ENCODE measurements around the gene CHST10.

The CHST10 gene

GRCh38 chr2:100403722-100404121 lies 13.7 kb downstream of the CHST10 start:
- CTCF ChIA-PET: interaction anchor here (1.7 kb wide), 1 partner anchor 141 kb away, joined by 4 read pairs; no protein-coding TSS in a partner anchor
- POLR2A ChIA-PET: no interaction called here

GRCh38 chr2:100401268-100401667 lies 16.2 kb downstream of the CHST10 start:
- POLR2A ChIA-PET: no interaction called here
- no peak for DNase-seq (ENCODE audit: extremely low spot score)
- CTCF ChIA-PET: no interaction called here
- TF ChIP-seq BHLHE40 (IDR thresholded peaks at IDR 0.05; ENCODE audit: borderline replicate concordance): no peak
- no peak for TF ChIP-seq HDGF (IDR thresholded peaks at IDR 0.05; ENCODE audit: borderline replicate concordance)
- no peak for TF ChIP-seq FOXM1 (IDR thresholded peaks at IDR 0.05; ENCODE audit: borderline replicate concordance)
- TF ChIP-seq TARDBP (IDR thresholded peaks at IDR 0.05): no peak
- no peak for TF ChIP-seq CTBP1 (IDR thresholded peaks at IDR 0.05; ENCODE audit: borderline replicate concordance)
- no peak for TF ChIP-seq NFRKB (IDR thresholded peaks at IDR 0.05)

More at GRCh38 chr2:100403722-100404121, 13.7 kb downstream of the CHST10 start:
- no peak for DNase-seq (ENCODE audit: extremely low spot score)
- TF ChIP-seq L3MBTL2 (conservative IDR thresholded peaks at IDR 0.05): no peak
- TF ChIP-seq FOXK2 (IDR thresholded peaks at IDR 0.05): no peak
- no peak for TF ChIP-seq TARDBP (IDR thresholded peaks at IDR 0.05)
- TF ChIP-seq HDGF (IDR thresholded peaks at IDR 0.05; ENCODE audit: borderline replicate concordance): no peak
- TF ChIP-seq ELF4 (IDR thresholded peaks at IDR 0.05): no peak
- TF ChIP-seq FOXA1 (IDR thresholded peaks at IDR 0.05): no peak
- TF ChIP-seq LEF1 (IDR thresholded peaks at IDR 0.05; ENCODE audit: borderline replicate concordance): no peak
- no peak for TF ChIP-seq CTBP1 (IDR thresholded peaks at IDR 0.05; ENCODE audit: borderline replicate concordance)
- TF ChIP-seq FOXM1 (IDR thresholded peaks at IDR 0.05; ENCODE audit: borderline replicate concordance): no peak
- no peak for TF ChIP-seq SUZ12 (IDR thresholded peaks at IDR 0.05)
- TF ChIP-seq PKNOX1 (IDR thresholded peaks at IDR 0.05): no peak
- no peak for TF ChIP-seq SP1 (IDR thresholded peaks at IDR 0.05)
- TF ChIP-seq NFRKB (IDR thresholded peaks at IDR 0.05): no peak
- TF ChIP-seq BHLHE40 (IDR thresholded peaks at IDR 0.05; ENCODE audit: borderline replicate concordance): no peak
- TF ChIP-seq ZNF384 (IDR thresholded peaks at IDR 0.05): no peak
- TF ChIP-seq ARNT (IDR thresholded peaks at IDR 0.05): no peak

GRCh38 chr2:100399714-100400113 lies 17.8 kb downstream of the CHST10 start:
- CTCF ChIA-PET: no interaction called here
- POLR2A ChIA-PET: no interaction called here
- DNase-seq (ENCODE audit: extremely low spot score): no peak
- TF ChIP-seq CTBP1 (IDR thresholded peaks at IDR 0.05; ENCODE audit: borderline replicate concordance): no peak
- TF ChIP-seq ZNF384 (IDR thresholded peaks at IDR 0.05): no peak
- no peak for TF ChIP-seq LEF1 (IDR thresholded peaks at IDR 0.05; ENCODE audit: borderline replicate concordance)
- no peak for TF ChIP-seq SP1 (IDR thresholded peaks at IDR 0.05)
- no peak for TF ChIP-seq SUZ12 (IDR thresholded peaks at IDR 0.05)
- TF ChIP-seq PKNOX1 (IDR thresholded peaks at IDR 0.05): no peak
- no peak for TF ChIP-seq FOXM1 (IDR thresholded peaks at IDR 0.05; ENCODE audit: borderline replicate concordance)
- TF ChIP-seq HDGF (IDR thresholded peaks at IDR 0.05; ENCODE audit: borderline replicate concordance): no peak
- TF ChIP-seq NFRKB (IDR thresholded peaks at IDR 0.05): no peak
- no peak for TF ChIP-seq L3MBTL2 (conservative IDR thresholded peaks at IDR 0.05)
- TF ChIP-seq ARNT (IDR thresholded peaks at IDR 0.05): no peak

GRCh38 chr2:100397976-100398375 lies 19.5 kb downstream of the CHST10 start:
- TF ChIP-seq BHLHE40 (IDR thresholded peaks at IDR 0.05; ENCODE audit: borderline replicate concordance) (no peak), CTBP1 (IDR thresholded peaks at IDR 0.05; ENCODE audit: borderline replicate concordance) (no peak), FOXA1 (IDR thresholded peaks at IDR 0.05) (no peak), NFRKB (IDR thresholded peaks at IDR 0.05) (no peak), TARDBP (IDR thresholded peaks at IDR 0.05) (no peak), L3MBTL2 (conservative IDR thresholded peaks at IDR 0.05) (no peak), ARNT (IDR thresholded peaks at IDR 0.05) (no peak)
- POLR2A ChIA-PET: no interaction called here
- DNase-seq (ENCODE audit: extremely low spot score): no peak
- CTCF ChIA-PET: no interaction called here

- ChIA-PET CTCF (no interaction called here), POLR2A (no interaction called here)
- no peak for DNase-seq (ENCODE audit: extremely low spot score)
- TF ChIP-seq SUZ12 (IDR thresholded peaks at IDR 0.05) (no peak), BHLHE40 (IDR thresholded peaks at IDR 0.05; ENCODE audit: borderline replicate concordance) (no peak)
Measured at GRCh38 chr2:100397118-100397860, 20.2 kb downstream of the CHST10 start.

GRCh38 chr2:100396483-100396882 lies 21.0 kb downstream of the CHST10 start:
- ChIA-PET POLR2A (no interaction called here), CTCF (no interaction called here)
- TF ChIP-seq HDGF (IDR thresholded peaks at IDR 0.05; ENCODE audit: borderline replicate concordance): no peak
- DNase-seq (ENCODE audit: extremely low spot score): no peak

GRCh38 chr2:100395532-100396350 lies 21.7 kb downstream of the CHST10 start:
- POLR2A ChIA-PET: no interaction called here
- CTCF ChIA-PET: no interaction called here
- TF ChIP-seq NFRKB (IDR thresholded peaks at IDR 0.05) (no peak), FOXM1 (IDR thresholded peaks at IDR 0.05; ENCODE audit: borderline replicate concordance) (no peak), PKNOX1 (IDR thresholded peaks at IDR 0.05) (no peak), CTBP1 (IDR thresholded peaks at IDR 0.05; ENCODE audit: borderline replicate concordance) (no peak), BHLHE40 (IDR thresholded peaks at IDR 0.05; ENCODE audit: borderline replicate concordance) (no peak), SP1 (IDR thresholded peaks at IDR 0.05) (no peak), TARDBP (IDR thresholded peaks at IDR 0.05) (no peak), LEF1 (IDR thresholded peaks at IDR 0.05; ENCODE audit: borderline replicate concordance) (no peak), SUZ12 (IDR thresholded peaks at IDR 0.05) (no peak), HDGF (IDR thresholded peaks at IDR 0.05; ENCODE audit: borderline replicate concordance) (no peak), L3MBTL2 (conservative IDR thresholded peaks at IDR 0.05) (no peak), FOXK2 (IDR thresholded peaks at IDR 0.05) (no peak), ZNF384 (IDR thresholded peaks at IDR 0.05) (no peak), FOXA1 (IDR thresholded peaks at IDR 0.05) (no peak)
- no peak for DNase-seq (ENCODE audit: extremely low spot score)

All from HEK293T (cell line).